ENCODE results near the gene DMBT1. TPM values are rescaled to one million over a fixed set of nuclear protein-coding genes. Genes with fewer than 3 reads are reported as not detected.

The DMBT1 gene
- total RNA-seq, 2 donors from 2014 or later, result not detected

GRCh38 chr10:122657729-122658128 lies 97.2 kb downstream of the DMBT1 start:
- DNase-seq (ENCODE audit: low spot score), result no peak
- intact Hi-C loops (cut with DNase I), result no loop called here

- intact Hi-C loops (cut with DNase I), result no loop called here
- DNase-seq (ENCODE audit: low spot score), result no peak
Observed at GRCh38 chr10:122658356-122659049, 97.9 kb downstream of the DMBT1 start.

- intact Hi-C loops (cut with DNase I), result no loop called here
- no peak for DNase-seq (ENCODE audit: low spot score)
Observed at GRCh38 chr10:122659126-122659525, 98.6 kb downstream of the DMBT1 start.

GRCh38 chr10:122659651-122660050 lies 99.1 kb downstream of the DMBT1 start:
- no peak for DNase-seq (ENCODE audit: low spot score)
- intact Hi-C loops (cut with DNase I), result no loop called here

- intact Hi-C loops (cut with DNase I), result no loop called here
- DNase-seq (ENCODE audit: low spot score), result no peak
Observed at GRCh38 chr10:122660696-122661095, 100.1 kb downstream of the DMBT1 start.

GRCh38 chr10:122662231-122662630 lies 101.7 kb downstream of the DMBT1 start:
- intact Hi-C loops (cut with DNase I), result no loop called here
- DNase-seq (ENCODE audit: low spot score), result no peak

GRCh38 chr10:122663516-122664130 lies 103.1 kb downstream of the DMBT1 start:
- DNase-seq (ENCODE audit: low spot score), result no peak
- intact Hi-C loops (cut with DNase I), result no loop called here

- DNase-seq (ENCODE audit: low spot score), result no peak
- intact Hi-C loops (cut with DNase I), result no loop called here
Observed at GRCh38 chr10:122664501-122664900, 103.9 kb downstream of the DMBT1 start.

GRCh38 chr10:122665329-122665860 lies 104.8 kb downstream of the DMBT1 start:
- intact Hi-C loops (cut with DNase I), result no loop called here
- DNase-seq (ENCODE audit: low spot score), result no peak

- DNase-seq (ENCODE audit: low spot score), result no peak
- intact Hi-C loops (cut with DNase I), result no loop called here
Observed at GRCh38 chr10:122665946-122666345, 105.4 kb downstream of the DMBT1 start.

- intact Hi-C loops (cut with DNase I), result no loop called here
- no peak for DNase-seq (ENCODE audit: low spot score)
Observed at GRCh38 chr10:122669045-122669444, 108.5 kb downstream of the DMBT1 start.

GRCh38 chr10:122669842-122670241 lies 109.3 kb downstream of the DMBT1 start:
- DNase-seq (ENCODE audit: low spot score), result no peak
- intact Hi-C loops (cut with DNase I), result no loop called here

- intact Hi-C loops (cut with DNase I), result no loop called here
- DNase-seq (ENCODE audit: low spot score), result no peak
Observed at GRCh38 chr10:122671355-122671754, 110.8 kb downstream of the DMBT1 start.

GRCh38 chr10:122672655-122673054 lies 112.1 kb downstream of the DMBT1 start:
- DNase-seq (ENCODE audit: low spot score), result no peak
- intact Hi-C loops (cut with DNase I), result no loop called here

GRCh38 chr10:122673269-122673668 lies 112.7 kb downstream of the DMBT1 start:
- no peak for DNase-seq (ENCODE audit: low spot score)
- intact Hi-C loops (cut with DNase I), result no loop called here

GRCh38 chr10:122673731-122674130 lies 113.2 kb downstream of the DMBT1 start:
- intact Hi-C loops (cut with DNase I), result no loop called here
- DNase-seq (ENCODE audit: low spot score), result no peak

- no peak for DNase-seq (ENCODE audit: low spot score)
- intact Hi-C loops (cut with DNase I), result no loop called here
Observed at GRCh38 chr10:122674781-122675180, 114.2 kb downstream of the DMBT1 start.

- DNase-seq (ENCODE audit: low spot score), result no peak
- intact Hi-C loops (cut with DNase I), result no loop called here
Observed at GRCh38 chr10:122675278-122675677, 114.7 kb downstream of the DMBT1 start.

GRCh38 chr10:122678266-122678665 lies 117.7 kb downstream of the DMBT1 start:
- DNase-seq (ENCODE audit: low spot score), result no peak
- intact Hi-C loops (cut with DNase I), result no loop called here

- DNase-seq (ENCODE audit: low spot score), result no peak
- intact Hi-C loops (cut with DNase I), result no loop called here
Observed at GRCh38 chr10:122682522-122682921, 122.0 kb downstream of the DMBT1 start.

All from posterior vena cava (tissue), 2 donors.